Fibroblast of lung (primary cell): ENCODE measurements around the gene TNIK. TPM values are rescaled to one million over a fixed set of nuclear protein-coding genes. Genes with fewer than 3 reads are reported as not detected.

ENCODE experiments used
- DNase-seq, 2 donors: peaks; one replicate each; pipeline versions ENCODE4 v3.0.0 to v3.0.0-alpha.2; 2010; ENCODE audit warnings: low read depth in 2 of 2
- H2AFZ ChIP-seq: 2 replicates; pipeline ENCODE4 v1.5.1; 2012; ENCODE audit warnings: low read length, control low read depth, inconsistent platforms
- H3K27ac ChIP-seq: 2 replicates; pipeline ENCODE4 v1.5.1; 2011; ENCODE audit warnings: low read length, control low read depth; ENCODE audit not compliant: insufficient read depth
- H3K27me3 ChIP-seq: 2 replicates; pipeline ENCODE4 v1.5.1; 2011; ENCODE audit warnings: mild to moderate bottlenecking, low read length; ENCODE audit not compliant: control insufficient read depth, insufficient read depth
- H3K36me3 ChIP-seq: 2 replicates; pipeline ENCODE4 v1.5.1; 2011; ENCODE audit warnings: low read length; ENCODE audit not compliant: control insufficient read depth, insufficient read depth
- H3K4me1 ChIP-seq: 2 replicates; pipeline ENCODE4 v1.5.1; 2011; ENCODE audit warnings: low read length; ENCODE audit not compliant: control insufficient read depth, insufficient read depth; ENCODE audit errors: extremely low read depth
- H3K4me2 ChIP-seq: 2 replicates; pipeline ENCODE4 v1.5.1; 2011; ENCODE audit warnings: low read length, control low read depth; ENCODE audit not compliant: insufficient read depth; ENCODE audit errors: extremely low read depth
- H3K4me3 ChIP-seq, 4 experiments: fragments of 200-600 bp in 1 of 4; sonication (generic) in 1 of 4; replicated peaks in 1 of 4; 2 replicates each; pipeline ENCODE4 v1.5.1; 2011 to 2016; ENCODE audit warnings: low read length in 4 of 4, low read depth in 3 of 4, mild to moderate bottlenecking in 3 of 4, control low read depth in 2 of 4, inconsistent platforms in 1 of 4, mixed read lengths in 1 of 4; ENCODE audit not compliant: insufficient read depth in 1 of 4; ENCODE audit errors: control extremely low read depth in 1 of 4
- H3K79me2 ChIP-seq: 2 replicates; pipeline ENCODE4 v1.5.1; 2012; ENCODE audit warnings: mild to moderate bottlenecking, low read length, inconsistent platforms; ENCODE audit not compliant: control insufficient read depth, insufficient read depth
- H3K9ac ChIP-seq: 2 replicates; pipeline ENCODE4 v1.5.1; 2011; ENCODE audit warnings: mild to moderate bottlenecking, low read length, control low read depth; ENCODE audit not compliant: insufficient read depth
- H3K9me3 ChIP-seq: 2 replicates; pipeline ENCODE4 v1.5.1; 2012; ENCODE audit warnings: low read depth, low read length; ENCODE audit not compliant: control insufficient read depth, insufficient read depth
- H4K20me1 ChIP-seq: 2 replicates; pipeline ENCODE4 v1.5.1; 2011; ENCODE audit warnings: low read length; ENCODE audit not compliant: control insufficient read depth, insufficient read depth; ENCODE audit errors: extremely low read depth
- CTCF ChIP-seq, 2 donors: IDR thresholded peaks in 1 of 2; conservative IDR thresholded peaks in 1 of 2; 1 replicate in 1 of 2; 2 replicates in 1 of 2; pipeline ENCODE4 v1.5.1; 2011 to 2012; ENCODE audit warnings: low read length in 2 of 2, control low read depth in 1 of 2, inconsistent platforms in 1 of 2, low read depth in 1 of 2, mild to moderate bottlenecking in 1 of 2
- EZH2 ChIP-seq: IDR thresholded peaks from 2 replicates; pipeline ENCODE4 v1.5.1; 2012; ENCODE audit warnings: low read length, control low read depth, mild to moderate bottlenecking; ENCODE audit errors: missing control alignments
- polyA plus RNA-seq, 2 donors: library from polyadenylated mRNA; depleted of rRNA in 1 of 2; stranded (reverse) in 1 of 2; unstranded in 1 of 2; fragments of >200 nt; gene quantifications; 2 replicates each; pipeline ENCODE4 v1.2.1, GENCODE V29; 2011 to 2012; ENCODE audit warnings: missing spikeins in 1 of 2
- total RNA-seq: library from RNA; depleted of rRNA; stranded (reverse); fragments of >200 nt; gene quantifications from 2 replicates; pipeline ENCODE4 v1.2.1, GENCODE V29; 2014

The TNIK gene
- total and polyA plus RNA-seq, 2 donors (not counting 1 experiment from before 2014, with no cell fraction given) = 13.8 to 39.3 TPM

- H3K36me3 ChIP-seq = no peaks in the 10 kb centered on the region
- H3K9me3 ChIP-seq = no peaks in the 10 kb centered on the region
- H4K20me1 ChIP-seq = no peaks in the 10 kb centered on the region
- no peak overlapping the region for H3K4me3 ChIP-seq
- H3K79me2 ChIP-seq = no peaks in the 10 kb centered on the region
- no peak for TF ChIP-seq EZH2
- no peak for TF ChIP-seq CTCF (conservative IDR thresholded peaks at IDR 0.05 in 1 of 2, IDR thresholded peaks at IDR 0.05 in 1 of 2; ENCODE audit: low read depth in 1 of 2, low read length in 2 of 2)
- no peak overlapping the region for H3K9ac ChIP-seq
- no peak overlapping the region for H2AFZ ChIP-seq
- DNase-seq = no peak
- no peak overlapping the region for H3K27ac ChIP-seq
- H3K4me1 ChIP-seq = no peaks in the 10 kb centered on the region
- H3K27me3 ChIP-seq = no peaks in the 10 kb centered on the region
- H3K4me2 ChIP-seq = no peak overlapping the region
Observed at GRCh38 chr3:171240504-171240835, 219.7 kb downstream of the TNIK start.

- H4K20me1 ChIP-seq = no peaks in the 10 kb centered on the region
- no peaks in the 10 kb centered on the region for H3K36me3 ChIP-seq
- no peaks in the 10 kb centered on the region for H3K27me3 ChIP-seq
- H3K4me1 ChIP-seq = no peaks in the 10 kb centered on the region
- no peaks in the 10 kb centered on the region for H3K79me2 ChIP-seq
- no peaks in the 10 kb centered on the region for H3K9me3 ChIP-seq
- no peak for DNase-seq
- no peak overlapping the region for H3K4me2 ChIP-seq
- TF ChIP-seq EZH2 = no peak
- no peak for TF ChIP-seq CTCF (conservative IDR thresholded peaks at IDR 0.05 in 1 of 2, IDR thresholded peaks at IDR 0.05 in 1 of 2; ENCODE audit: low read depth in 1 of 2, low read length in 2 of 2)
- H3K4me3 ChIP-seq = no peak overlapping the region
- no peak overlapping the region for H3K9ac ChIP-seq
- H2AFZ ChIP-seq = no peak overlapping the region
- no peak overlapping the region for H3K27ac ChIP-seq
Observed at GRCh38 chr3:171239757-171240503, 220.3 kb downstream of the TNIK start.

GRCh38 chr3:171237009-171237385 is 223.2 kb downstream of the TNIK start:
- Histone ChIP-seq H3K27me3 (no peaks in the 10 kb centered on the region), H3K4me3 (no peak overlapping the region), H3K4me1 (no peaks in the 10 kb centered on the region), H3K9me3 (no peaks in the 10 kb centered on the region), H3K27ac (no peak overlapping the region), H3K9ac (no peak overlapping the region), H3K4me2 (no peak overlapping the region), H3K79me2 (no peaks in the 10 kb centered on the region), H2AFZ (no peak overlapping the region), H3K36me3 (no peaks in the 10 kb centered on the region), H4K20me1 (no peaks in the 10 kb centered on the region)
- no peak for TF ChIP-seq EZH2
- no peak for DNase-seq
